Femur (tissue), 1 donor: ENCODE data around the gene FAM151A.

Experiments used
- DNase-seq: peaks from one replicate; pipeline ENCODE4 v3.0.0-alpha.2; 2017

Gene FAM151A

GRCh38 chr1:54623216-54624007 is at the start of gene FAM151A:
Gene FAM151A, minus strand, starts transcription at chr1:54623525. Its CDS starts 130 bp downstream, at chr1:54623395.
- DNase-seq = no peak

- peak; percentile 48 for DNase-seq
These were observed 48.8 kb upstream of the FAM151A start for GRCh38 chr1:54671985-54672608.

GRCh38 chr1:54668567-54668966 is 45.2 kb upstream of the FAM151A start:
- DNase-seq = no peak

GRCh38 chr1:54667797-54668196 is 44.5 kb upstream of the FAM151A start:
- DNase-seq = no peak

- no peak for DNase-seq
These were observed 43.0 kb upstream of the FAM151A start for GRCh38 chr1:54666333-54666732.

- DNase-seq = no peak
These were observed 42.5 kb upstream of the FAM151A start for GRCh38 chr1:54665852-54666251.

GRCh38 chr1:54664364-54664763 is 41.0 kb upstream of the FAM151A start:
- no peak for DNase-seq

GRCh38 chr1:54663725-54664124 is 40.4 kb upstream of the FAM151A start:
- DNase-seq = no peak

GRCh38 chr1:54658164-54658913 is 35.0 kb upstream of the FAM151A start:
- DNase-seq = no peak

GRCh38 chr1:54653036-54653435 is 29.7 kb upstream of the FAM151A start:
- DNase-seq = no peak

GRCh38 chr1:54652168-54652567 is 28.8 kb upstream of the FAM151A start:
- DNase-seq = no peak

- no peak for DNase-seq
These were observed 28.3 kb upstream of the FAM151A start for GRCh38 chr1:54651608-54652007.

GRCh38 chr1:54650417-54650816 is 27.1 kb upstream of the FAM151A start:
- DNase-seq = no peak

GRCh38 chr1:54649921-54650320 is 26.6 kb upstream of the FAM151A start:
- no peak for DNase-seq

- no peak for DNase-seq
These were observed 26.0 kb upstream of the FAM151A start for GRCh38 chr1:54649130-54649898.

GRCh38 chr1:54645806-54646676 is 22.7 kb upstream of the FAM151A start:
- peak; percentile 45 for DNase-seq

GRCh38 chr1:54643736-54644135 is 20.4 kb upstream of the FAM151A start:
- no peak for DNase-seq

- no peak for DNase-seq
These were observed 17.8 kb upstream of the FAM151A start, which contains the start of gene MROH7 for GRCh38 chr1:54640863-54641836. Gene MROH7, plus strand, starts transcription at chr1:54641786. Its CDS starts 11,141 bp downstream, at chr1:54652927.

GRCh38 chr1:54640361-54640760 is 17.0 kb upstream of the FAM151A start:
- DNase-seq = no peak
